CD4-positive, alpha-beta T cell treated with Interleukin-21 for 1 hour (primary cell): ENCODE results near the gene MTARC1.

Experiments used
- DNase-seq: peaks from one replicate; pipeline ENCODE4 v3.0.0-alpha.2; 2020

Gene MTARC1

DNA sequence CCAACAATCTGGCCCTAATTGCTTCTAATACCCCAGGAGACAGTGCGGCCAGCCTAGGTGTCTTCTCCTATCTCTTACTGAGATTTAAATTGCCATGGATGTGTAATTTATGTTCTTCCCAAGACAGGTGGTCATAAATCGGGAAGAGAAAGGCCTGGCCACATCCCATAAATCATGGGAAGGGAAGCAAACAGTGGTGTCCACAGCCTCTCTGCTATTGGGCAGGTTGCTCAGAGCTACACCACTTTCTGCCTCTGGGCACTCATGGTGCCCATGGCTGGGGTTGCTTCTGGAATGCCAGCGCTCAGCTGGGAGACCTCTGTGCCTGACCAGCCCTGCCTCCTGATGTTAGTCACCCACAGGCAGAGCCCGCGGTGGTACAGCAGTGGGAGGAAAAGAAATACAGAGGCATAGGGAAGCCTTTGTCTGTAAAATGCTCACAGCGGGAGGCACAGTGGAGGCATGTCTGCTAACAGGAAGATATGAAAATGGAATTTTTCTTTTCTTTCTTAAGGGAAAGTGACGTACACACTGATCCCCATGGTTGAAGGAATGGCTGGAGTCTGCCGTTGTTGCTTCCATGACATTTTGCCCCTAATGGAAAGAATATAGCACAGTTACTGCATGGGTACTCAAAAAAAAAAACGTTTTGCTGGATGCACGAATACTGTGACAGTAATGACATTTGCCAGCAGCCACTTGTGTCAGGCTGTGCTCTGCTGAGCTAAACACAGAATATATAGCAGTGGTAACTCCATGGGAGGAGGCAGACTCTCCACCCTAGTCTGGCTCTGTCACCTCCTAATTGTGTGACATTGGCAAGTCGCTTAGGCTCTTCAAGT, 21.9 kb downstream of the MTARC1 start:
- no peak for DNase-seq

DNA sequence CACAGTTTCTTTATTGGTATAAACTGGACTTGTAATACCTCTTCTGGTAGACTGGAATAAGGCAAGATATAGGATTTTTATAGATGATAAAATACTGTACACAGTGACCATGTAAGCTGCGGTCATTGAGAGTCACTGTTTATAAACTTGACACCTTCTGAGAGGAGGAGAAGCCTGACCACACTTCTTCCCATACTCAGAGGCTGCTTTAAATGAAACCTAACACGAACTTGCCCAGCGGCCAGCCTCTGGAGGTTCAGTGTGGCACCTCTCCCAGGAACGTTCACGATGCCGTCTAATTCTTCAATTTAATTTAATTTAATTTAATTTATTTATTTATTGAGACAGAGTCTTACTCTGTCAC, 22.5 kb downstream of the MTARC1 start:
- DNase-seq: no peak

DNA sequence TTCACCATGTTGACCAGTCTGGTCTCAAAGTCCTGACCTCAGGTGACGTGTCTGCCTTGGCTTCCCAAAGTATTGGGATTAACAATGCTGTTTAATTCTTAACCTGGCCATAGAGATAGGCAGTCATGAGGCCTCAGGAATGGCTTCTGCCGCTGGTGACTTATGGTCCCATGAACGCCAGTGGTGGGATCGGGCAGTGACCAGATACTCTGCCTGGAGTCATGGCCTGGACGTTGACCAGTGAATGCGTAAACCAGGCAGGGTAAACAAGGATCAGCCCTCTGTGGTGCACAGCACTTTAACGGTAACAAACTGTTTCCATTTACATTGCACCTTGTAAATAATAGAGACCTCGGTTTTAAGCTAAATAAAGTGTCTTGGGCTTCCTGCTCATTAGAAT, 23.0 kb downstream of the MTARC1 start:
- DNase-seq: no peak

DNA sequence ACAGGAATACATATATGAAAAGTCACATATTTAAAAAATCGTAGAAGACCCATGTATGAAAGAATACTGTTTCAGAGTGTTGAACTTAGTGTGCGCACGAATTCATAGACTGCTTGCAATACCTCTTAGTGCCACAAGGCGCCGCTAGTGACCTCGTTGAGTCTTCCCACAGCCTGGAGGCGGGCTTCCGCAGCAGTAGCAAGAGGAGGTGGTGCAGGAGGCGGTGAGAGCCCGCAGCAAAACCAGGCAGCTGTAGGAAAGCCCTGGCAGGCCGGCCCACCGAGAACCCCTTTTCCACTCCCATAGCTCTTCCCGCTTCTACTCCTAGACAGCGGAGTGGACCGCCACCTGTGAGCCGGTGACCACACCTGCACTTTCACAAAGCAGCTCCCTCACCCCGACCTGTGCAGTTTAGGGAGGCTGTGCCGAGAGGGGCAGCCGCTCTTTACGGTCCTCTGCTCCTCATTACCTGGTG, 23.5 kb downstream of the MTARC1 start:
- peak; percentile 62 for DNase-seq

DNA sequence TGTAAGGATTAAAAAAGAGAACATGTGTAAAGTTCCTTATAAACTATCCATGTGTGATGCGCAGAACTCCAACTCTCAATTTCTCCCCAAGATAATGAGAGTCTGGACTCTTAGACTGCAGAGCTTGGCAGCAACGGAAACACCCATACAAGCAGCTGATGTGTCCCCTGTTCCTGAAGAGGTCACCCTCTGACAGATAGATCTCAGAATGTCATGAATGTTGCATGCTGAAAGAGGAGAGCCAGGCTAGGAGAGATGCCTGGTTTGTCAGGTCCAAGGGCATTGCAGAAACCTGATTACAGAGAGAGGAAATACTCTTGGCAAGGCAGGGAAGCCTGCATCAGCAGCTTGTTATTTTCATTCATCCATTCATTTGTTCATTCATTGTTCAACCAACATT, 24.2 kb downstream of the MTARC1 start:
- DNase-seq: no peak

DNA sequence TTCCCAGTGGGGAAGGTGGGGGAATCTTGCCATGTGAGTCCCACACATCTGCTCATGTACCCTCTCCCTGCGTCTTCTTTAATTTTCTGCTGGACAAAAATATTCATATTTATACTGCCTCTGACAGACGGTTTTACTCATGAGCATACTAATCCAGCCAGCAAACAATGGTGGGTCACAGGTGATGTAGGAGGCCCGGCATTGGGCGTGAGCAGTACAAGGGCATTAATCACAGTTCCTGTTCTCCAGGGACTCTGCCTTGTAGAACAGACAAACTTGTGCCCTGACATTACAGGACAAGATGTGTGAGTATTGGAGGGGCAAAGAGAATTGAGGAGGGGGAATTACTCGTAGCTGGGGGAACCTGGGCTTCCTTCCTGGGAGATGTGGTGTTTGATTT, 25.0 kb downstream of the MTARC1 start:
- no peak for DNase-seq

DNA sequence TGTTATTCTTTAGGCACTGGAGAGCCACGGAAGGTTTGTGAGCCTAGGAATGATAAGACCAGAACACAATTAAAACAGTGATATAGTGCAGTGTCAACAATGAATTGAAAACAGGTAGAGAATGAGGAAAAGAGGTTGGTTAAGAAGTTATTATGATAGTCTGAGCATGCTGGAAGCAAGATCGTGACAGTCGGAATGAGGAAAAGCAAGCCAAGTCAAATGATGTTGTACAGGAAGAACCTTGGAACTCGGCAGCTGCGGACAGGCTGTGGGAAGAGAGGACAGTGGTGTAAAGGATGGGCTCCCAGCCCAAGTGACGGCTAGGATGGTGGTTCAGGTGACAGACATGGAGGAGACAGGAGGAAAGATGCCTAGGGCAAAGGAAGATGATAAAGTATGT, 25.6 kb downstream of the MTARC1 start:
- no peak for DNase-seq

DNA sequence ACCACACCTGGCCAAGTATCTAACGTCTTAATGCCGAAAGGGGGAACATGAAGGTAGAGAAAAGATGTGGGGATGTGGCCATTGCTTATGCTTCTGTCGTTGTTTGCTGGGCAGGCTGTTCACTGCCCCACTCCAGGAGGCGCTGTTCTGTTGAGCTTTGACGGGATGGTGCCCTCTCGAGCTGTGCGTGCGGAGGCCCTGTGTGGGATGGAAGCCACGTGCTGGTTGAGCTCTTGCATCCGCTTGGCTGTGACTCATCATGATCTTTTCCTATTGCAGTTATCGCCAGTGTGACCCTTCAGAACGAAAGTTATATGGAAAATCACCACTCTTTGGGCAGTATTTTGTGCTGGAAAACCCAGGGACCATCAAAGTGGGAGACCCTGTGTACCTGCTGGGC, 26.3 kb downstream of the MTARC1 start:
- no peak for DNase-seq

DNA sequence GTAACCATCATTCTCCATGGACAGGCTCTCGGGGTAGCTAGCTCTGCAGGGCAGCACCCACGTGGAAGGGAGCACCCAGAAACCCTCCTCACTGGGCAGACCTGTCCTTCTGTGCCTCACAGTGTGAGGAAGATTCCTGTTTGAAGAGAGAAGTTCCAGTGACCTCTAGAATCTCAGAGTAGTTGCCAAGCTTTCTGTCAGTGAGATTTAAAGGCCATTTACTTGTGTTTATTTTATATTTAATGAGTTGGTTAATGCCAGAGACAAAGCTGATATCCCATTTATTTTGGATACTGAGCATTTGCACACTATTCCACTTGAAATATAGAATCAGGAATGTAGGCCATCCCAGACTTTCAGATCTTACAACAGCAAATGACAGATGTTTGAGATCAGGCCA, 28.7 kb downstream of the MTARC1 start:
- DNase-seq: no peak

DNA sequence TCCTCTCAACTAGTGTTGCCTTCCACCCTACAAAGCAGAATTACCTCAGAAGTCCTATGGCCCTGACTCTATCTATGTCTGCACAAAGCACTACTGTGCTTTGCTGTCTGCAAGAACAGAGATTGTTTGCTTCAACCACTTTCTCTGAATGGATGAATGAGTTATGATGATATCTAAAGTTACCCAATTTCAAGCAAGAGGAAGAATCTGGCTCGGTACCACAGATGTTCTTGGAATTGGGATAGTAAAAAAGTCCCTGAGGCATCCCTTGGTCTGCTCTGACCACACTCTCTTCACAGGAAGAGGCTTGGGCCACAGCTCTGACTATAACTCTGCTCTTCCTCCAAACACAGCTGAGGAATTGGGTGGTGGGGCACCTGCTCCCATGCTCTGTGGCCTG, 31.2 kb downstream of the MTARC1 start:
- DNase-seq: no peak

DNA sequence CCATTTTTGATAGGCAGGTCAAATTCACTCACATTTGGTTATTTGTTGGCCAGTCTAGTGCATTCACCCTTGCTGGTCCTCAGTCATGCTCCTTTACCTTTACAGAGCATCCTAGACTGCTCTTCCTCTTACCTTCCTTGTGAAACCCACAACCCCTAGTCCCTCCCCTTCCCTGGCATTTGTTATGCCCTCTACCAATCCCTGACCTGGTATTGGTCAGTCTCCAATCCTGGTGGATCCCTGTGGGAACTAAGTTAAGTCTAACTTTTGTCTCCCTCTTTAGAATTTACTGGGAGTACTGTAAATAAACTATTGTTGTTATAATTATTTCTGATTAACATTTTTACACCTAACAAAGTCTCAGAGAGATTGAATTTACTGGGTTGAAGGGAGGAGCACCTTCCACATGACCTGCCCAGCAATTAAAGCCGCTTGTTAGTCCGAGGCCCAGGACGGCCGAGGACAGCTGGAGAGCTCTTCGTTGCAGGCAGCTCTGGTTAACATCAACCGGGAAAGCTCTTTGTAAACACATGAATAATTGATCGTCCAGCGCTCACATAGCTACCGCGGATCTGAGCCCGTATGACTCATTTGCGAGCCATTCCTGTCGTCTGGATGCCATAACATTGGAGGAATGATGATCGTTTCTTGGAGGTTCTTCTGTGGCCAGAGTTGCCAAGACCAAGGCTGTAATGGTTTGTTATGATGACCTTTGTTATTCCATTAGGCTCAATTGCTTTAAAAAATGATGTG, 31.9 kb downstream of the MTARC1 start:
- no peak for DNase-seq

DNA sequence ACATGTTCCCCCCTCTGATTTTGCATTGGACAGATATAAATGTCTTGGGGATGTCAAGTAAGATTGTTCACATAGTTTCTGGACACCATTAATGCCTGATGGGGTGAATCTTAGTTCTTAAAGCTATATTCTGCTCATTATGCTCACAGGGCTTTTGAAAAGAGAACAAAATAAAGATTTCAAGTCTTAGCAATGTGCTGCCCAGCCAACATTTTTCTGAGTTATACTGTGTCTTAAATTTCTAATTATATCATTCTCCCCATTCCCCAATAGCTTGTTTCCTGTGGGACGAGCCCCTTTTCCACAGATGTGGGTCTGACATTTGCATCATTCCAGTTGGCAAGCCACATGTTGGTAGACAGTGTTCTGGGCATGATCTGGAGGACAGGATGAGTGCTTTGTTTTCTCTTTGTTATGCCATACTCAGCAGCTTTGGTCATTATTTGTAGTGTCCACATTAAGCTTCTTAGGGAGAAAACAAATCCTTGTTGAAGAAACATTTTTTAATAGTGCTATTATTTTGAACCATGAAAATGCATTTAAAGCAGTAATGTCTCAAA, 32.8 kb downstream of the MTARC1 start:
- no peak for DNase-seq

DNA sequence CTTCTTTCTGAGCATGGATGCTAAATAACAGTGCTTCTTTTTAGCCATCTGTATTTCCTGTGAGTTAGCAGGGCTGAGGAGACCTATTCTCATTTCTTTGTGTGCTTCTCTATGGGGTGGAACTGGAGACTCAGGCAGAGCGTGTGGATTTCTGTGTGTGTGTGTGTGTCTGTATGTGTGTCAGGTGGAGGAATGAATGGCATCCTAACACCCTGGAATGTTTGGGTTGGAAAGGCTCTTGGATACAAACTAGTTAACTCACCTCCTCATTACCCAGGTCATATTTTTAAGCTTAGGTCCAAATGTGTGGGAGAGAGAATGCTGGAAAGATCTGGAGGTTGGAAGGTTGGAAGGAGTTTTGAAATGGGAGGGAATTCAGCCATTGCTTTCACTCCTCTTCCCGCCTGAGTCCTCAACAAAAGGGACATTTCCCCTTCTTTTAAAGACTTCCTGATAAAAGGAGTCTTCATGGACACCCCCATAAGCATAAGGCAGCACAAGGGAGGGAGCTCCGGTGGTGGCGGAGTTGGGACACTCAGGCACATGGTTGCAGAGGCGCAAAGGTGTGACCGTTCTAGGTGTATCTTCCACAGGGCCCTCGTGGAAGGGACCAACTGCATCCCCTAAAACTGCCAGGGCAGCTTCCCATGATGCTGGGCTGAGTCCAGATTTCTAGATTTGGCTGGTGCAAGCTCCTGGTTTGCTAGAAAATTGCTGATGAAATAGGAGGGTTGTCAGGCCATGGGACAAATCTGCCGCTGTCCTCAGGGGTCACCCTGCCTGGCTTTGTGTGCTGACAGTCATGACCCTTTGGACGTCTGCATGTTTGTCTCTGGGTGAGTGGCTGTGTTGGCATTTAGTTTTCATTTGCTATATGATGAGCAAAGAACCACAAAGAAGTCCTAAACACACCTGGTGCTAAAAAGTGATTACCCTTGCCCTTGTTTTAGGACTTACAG, 37.6 kb downstream of the MTARC1 start:
- DNase-seq: no peak

DNA sequence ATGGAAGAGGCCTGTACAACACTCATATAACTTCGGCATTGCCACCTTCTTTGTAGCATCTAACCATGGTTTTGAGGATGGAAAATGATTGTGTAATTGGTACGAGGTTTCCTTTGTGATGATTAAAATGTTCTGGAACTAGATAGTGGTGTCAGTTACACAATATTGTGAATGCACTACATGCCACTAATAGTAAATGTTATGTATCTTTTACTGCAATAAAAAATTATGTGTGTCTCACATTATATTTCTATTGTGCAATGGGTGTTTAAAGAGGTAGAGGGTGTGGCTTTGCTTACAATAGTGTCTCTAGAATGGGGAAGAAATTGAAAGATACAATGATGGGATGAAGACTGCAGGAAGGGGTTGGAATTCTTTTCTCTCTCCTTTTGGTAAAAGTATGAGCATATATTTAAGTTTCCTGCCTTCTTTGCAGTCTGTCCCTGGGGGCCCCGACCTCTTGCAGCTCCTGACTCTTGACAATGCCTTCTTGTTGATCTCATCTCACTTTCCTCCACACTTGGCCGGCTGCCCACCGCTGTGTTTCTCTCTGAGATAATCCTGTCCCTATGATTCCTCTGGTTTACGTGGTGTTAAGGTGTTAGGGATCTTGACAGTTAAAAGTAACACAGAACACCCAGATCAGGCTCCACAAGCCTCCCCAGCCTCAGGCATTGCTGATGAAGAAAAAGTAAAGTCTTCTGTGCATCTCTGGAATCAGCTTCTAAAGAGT, 39.3 kb downstream of the MTARC1 start:
- no peak for DNase-seq

DNA sequence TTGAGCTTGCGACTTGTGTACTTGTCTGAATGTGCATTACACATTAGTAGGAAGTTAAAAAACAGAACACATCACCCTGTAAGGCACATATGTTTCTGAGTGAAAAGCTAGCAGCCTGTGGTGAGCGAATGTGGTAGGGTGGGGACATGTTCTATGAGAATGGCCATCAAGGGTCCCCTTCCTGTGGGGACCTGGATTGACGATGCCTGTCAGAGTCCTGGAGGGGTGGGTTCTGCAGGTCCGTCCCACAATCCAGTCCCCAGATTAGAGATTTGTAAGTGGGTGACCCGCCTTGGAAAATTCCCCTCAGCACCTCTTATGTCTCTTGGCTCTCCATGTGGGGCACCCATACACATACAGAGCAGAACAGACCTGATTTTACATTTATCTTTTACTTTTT, 40.0 kb downstream of the MTARC1 start:
- DNase-seq: no peak

DNA sequence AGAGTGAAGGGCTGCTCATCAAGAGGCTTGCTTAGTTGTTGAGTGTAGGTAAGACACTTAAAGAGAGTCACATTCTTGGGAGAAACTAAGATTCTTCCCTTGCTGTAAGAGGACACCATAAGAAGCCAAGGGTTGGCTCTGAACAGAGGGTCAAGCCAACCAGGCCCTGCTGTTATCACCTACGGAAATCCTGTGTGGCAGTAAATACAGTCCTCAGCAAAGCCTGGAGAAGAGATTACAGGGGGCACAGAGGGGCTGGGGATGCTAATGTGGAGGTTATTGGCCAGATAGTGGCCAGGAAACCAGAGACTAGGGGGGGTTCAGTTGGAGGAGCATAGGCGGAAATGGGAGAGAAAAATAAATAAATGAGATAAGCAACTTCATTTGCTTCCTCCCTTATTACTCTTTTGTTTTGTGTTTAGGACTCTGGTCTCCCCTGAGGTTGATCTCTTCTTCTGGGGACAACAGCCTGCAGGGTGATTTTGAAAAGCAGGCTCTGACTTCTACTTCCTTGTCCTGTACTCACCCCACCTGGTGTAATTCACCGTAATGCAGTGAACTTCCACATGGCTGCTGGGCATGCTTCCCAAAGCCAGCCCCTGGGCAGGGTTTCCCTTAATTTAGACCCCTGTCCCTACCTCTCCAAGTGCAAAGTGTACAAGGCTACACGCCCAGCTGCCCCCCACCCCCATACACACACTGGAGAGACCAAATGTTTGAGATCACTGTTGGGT, 40.9 kb downstream of the MTARC1 start:
- no peak for DNase-seq

DNA sequence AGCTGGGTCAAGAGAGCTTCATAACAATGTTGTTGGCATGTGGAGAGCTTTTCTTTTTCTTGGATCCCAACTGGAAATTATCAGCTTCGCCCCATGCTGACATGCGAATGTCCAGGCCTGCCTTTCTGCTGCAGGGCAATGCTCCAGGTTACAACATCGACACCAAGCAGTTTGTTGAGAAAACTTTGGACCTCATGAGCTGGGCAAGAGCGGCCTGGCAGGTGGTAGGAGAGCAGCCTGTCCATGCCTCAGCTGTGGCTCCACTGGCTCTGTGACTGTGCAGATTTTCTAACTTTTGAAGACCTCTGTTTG, 41.4 kb downstream of the MTARC1 start:
- DNase-seq: no peak

DNA sequence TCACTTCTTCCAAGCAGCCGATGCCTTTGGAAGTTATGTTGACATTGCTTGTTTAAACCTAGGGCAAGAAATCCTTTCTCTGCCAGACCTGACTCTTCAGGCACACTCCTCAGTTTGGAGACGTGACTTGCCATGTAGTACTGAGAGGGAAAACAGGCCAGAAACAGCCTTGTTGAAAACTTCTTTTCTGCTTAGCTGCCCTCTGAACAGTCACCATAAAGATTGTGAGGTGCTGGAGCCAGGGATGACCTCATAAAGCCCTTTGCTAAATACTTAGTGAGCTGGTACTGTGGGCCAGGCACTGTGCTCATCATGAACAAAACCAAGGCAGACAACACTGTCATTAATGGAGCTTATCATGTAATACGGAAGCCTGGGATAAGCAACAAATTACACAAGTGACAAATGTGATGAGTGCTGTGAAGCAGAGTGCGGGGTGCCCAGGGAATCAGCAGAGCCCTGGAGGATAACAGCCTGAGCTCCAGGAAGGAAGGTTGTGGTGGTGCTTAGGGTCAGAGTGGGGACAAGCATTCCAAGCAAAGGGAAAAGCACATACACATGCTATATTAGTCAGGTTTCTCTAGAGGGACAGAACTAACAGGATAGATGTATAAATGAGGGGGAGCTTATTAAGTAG, 42.4 kb downstream of the MTARC1 start:
- DNase-seq: no peak

DNA sequence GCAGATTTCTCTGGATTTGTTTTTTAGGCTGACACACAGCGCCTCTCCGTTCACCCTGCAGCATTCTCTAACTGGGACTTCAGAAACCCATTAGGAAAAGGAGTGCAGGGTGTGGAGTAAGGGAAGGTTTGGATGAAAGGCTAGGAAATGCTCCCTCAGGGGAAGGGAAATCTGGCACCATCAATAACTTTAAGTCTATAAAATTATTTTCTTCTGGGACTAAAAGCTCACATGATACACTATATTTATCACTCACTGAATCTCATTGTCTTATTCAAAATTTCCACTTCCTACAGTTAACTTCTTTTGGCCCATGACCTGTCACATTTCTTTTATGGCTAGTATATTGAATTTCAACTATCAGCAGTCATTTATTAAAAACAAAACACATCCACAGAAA, 46.7 kb downstream of the MTARC1 start:
- no peak for DNase-seq

DNA sequence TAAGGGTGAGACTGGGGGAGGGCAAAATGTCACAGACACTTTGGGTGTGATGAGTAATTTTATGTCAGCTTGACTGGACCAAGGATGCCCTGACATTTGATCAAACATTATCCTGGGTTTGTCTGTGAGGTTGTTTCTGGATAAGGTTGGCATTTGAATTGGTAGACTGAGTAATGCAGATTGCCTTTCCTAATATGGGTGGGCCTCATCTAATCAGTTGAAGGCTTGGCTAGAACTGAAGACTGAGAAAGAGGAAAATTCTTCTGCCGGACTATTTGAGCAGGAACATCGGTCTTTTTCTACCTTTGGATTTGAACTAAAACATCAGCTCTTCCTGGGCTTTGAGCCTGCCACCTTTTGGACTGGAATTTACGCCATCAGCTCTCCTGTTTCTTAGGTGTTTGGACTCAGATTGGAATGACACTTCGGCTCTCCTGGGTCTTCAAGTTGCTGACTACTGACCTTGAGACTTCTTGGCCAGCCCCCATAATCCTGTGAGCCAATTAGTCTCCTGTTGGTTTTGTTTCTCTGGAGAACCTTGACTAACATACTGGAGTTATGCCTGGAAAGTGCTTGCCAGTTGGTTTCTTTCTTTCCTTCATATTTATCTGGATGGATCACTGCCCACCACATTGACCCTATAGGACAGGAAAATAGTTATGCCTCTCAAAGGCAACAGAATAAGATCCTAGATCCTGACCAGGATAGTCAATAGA, 47.6 kb downstream of the MTARC1 start:
- no peak for DNase-seq
